ENCODE data around the gene PLCL1.

PLCL1 gene

DNA sequence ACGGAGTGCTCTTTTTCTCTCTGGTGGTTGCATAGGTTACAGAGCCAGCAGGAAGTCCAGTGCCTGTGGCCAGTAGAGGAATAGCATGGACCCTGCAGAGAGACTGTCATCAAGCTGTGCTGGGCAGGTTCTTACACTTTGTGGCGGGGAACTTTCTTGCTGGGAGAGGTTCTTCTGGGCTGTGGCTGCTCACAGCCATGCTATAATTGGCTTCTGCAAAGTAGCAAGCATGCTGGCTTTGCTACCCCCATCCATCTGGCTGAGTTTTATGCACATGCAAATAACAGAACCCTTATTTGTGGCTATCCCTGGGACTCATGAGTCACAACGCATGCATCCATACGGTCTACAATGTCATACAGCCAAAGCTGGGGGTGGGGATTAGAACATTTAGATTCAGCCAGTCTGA is 68.9 kb downstream of the PLCL1 start:
- no peak overlapping the region for H3K4me3 ChIP-seq (ENCODE audit: low read depth, low read length, poor library complexity, severe bottlenecking)
- no peaks in the 10 kb centered on the region for H3K27me3 ChIP-seq (ENCODE audit: insufficient read depth, low read length)
- no peaks in the 10 kb centered on the region for H3F3A ChIP-seq (ENCODE audit: insufficient read depth, low read length)
- no peak overlapping the region for H2AFZ ChIP-seq (ENCODE audit: low read length)
- no peaks in the 10 kb centered on the region for H4K20me1 ChIP-seq (ENCODE audit: insufficient read depth, low read length)
- no peaks in the 10 kb centered on the region for H3K9me2 ChIP-seq (ENCODE audit: low read depth, low read length)
- no peaks in the 10 kb centered on the region for H3K9me3 ChIP-seq (ENCODE audit: low read length)
- H3K4me2 ChIP-seq (ENCODE audit: low read length) = no peak overlapping the region
- TF ChIP-seq, protein P1, sequence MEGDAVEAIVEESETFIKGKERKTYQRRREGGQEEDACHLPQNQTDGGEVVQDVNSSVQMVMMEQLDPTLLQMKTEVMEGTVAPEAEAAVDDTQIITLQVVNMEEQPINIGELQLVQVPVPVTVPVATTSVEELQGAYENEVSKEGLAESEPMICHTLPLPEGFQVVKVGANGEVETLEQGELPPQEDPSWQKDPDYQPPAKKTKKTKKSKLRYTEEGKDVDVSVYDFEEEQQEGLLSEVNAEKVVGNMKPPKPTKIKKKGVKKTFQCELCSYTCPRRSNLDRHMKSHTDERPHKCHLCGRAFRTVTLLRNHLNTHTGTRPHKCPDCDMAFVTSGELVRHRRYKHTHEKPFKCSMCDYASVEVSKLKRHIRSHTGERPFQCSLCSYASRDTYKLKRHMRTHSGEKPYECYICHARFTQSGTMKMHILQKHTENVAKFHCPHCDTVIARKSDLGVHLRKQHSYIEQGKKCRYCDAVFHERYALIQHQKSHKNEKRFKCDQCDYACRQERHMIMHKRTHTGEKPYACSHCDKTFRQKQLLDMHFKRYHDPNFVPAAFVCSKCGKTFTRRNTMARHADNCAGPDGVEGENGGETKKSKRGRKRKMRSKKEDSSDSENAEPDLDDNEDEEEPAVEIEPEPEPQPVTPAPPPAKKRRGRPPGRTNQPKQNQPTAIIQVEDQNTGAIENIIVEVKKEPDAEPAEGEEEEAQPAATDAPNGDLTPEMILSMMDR (IDR thresholded peaks at IDR 0.05; ENCODE audit: low read length) = no peak
- TF ChIP-seq EZH2 (IDR thresholded peaks at IDR 0.05; ENCODE audit: borderline replicate concordance, low read length) = no peak
- H3K27ac ChIP-seq (ENCODE audit: low read depth, low read length, poor library complexity, severe bottlenecking) = no peak overlapping the region
- no peaks in the 10 kb centered on the region for H3K4me1 ChIP-seq (ENCODE audit: insufficient read depth, low read length, severe bottlenecking)
- no peak overlapping the region for H3K9ac ChIP-seq (ENCODE audit: low read length)
- no peaks in the 10 kb centered on the region for H3K79me2 ChIP-seq (ENCODE audit: insufficient read depth, low read length)
- no peaks in the 10 kb centered on the region for H3K36me3 ChIP-seq (ENCODE audit: insufficient read depth, low read length)

DNA sequence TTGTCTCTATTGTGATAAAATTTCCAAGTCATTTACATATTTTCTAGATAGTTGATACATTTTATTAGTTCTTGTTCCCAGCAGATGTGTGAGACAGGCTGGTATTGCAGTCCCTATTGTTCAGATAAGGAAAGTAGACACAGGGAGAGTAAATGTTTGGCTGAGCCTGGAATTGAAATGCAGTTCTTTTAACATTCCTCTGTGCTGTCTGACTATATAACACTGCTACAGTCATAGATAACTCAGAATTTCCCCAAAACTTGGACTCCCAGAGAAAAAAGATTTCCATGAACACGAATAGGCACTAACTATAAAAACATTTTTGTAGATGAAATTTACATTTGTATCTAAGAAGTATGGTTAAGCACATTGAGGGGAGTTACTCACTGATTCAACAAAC is 71.4 kb downstream of the PLCL1 start:
- no peaks in the 10 kb centered on the region for H3K36me3 ChIP-seq (ENCODE audit: insufficient read depth, low read length)
- no peak for TF ChIP-seq EZH2 (IDR thresholded peaks at IDR 0.05; ENCODE audit: borderline replicate concordance, low read length)
- TF ChIP-seq, protein P1 (IDR thresholded peaks at IDR 0.05; ENCODE audit: low read length) = no peak
- no peaks in the 10 kb centered on the region for H3K79me2 ChIP-seq (ENCODE audit: insufficient read depth, low read length)

DNA sequence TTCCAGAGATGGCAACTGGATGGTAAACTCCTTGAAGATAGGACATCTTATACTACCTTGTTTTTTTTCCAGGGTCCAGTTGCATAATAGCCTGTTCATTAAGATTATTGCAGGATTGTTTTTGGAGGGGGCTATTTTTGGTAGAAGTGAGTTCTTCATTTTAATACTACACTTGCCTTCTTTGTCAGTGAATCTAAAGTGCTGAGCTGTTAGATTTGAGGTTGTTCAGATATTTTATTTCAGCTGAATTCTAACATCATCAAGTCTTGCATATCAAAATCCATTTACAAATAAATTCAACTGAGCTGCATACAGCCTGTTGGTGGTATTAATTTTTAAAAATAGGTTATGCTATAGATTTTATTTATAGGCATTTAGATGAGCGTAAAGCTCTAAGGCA is 72.1 kb downstream of the PLCL1 start:
- Histone ChIP-seq H3K27me3 (ENCODE audit: insufficient read depth, low read length) (no peaks in the 10 kb centered on the region), H3K9me3 (ENCODE audit: low read length) (no peaks in the 10 kb centered on the region), H3K79me2 (ENCODE audit: insufficient read depth, low read length) (no peaks in the 10 kb centered on the region), H3K36me3 (ENCODE audit: insufficient read depth, low read length) (no peaks in the 10 kb centered on the region), H3K4me1 (ENCODE audit: insufficient read depth, low read length, severe bottlenecking) (no peaks in the 10 kb centered on the region), H2AFZ (ENCODE audit: low read length) (no peak overlapping the region), H3F3A (ENCODE audit: insufficient read depth, low read length) (no peaks in the 10 kb centered on the region), H4K20me1 (ENCODE audit: insufficient read depth, low read length) (no peaks in the 10 kb centered on the region), H3K9ac (ENCODE audit: low read length) (no peak overlapping the region), H3K4me2 (ENCODE audit: low read length) (no peak overlapping the region), H3K4me3 (ENCODE audit: low read depth, low read length, poor library complexity, severe bottlenecking) (no peak overlapping the region), H3K9me2 (ENCODE audit: low read depth, low read length) (no peaks in the 10 kb centered on the region), H3K27ac (ENCODE audit: low read depth, low read length, poor library complexity, severe bottlenecking) (no peak overlapping the region)
- TF ChIP-seq, protein P1 (IDR thresholded peaks at IDR 0.05; ENCODE audit: low read length) = no peak
- TF ChIP-seq EZH2 (IDR thresholded peaks at IDR 0.05; ENCODE audit: borderline replicate concordance, low read length) = no peak

More for the DNA sequence above, 71.4 kb downstream of the PLCL1 start:
- H3K9ac ChIP-seq (ENCODE audit: low read length) = no peak overlapping the region
- H3K4me3 ChIP-seq (ENCODE audit: low read depth, low read length, poor library complexity, severe bottlenecking) = no peak overlapping the region
- H3K9me3 ChIP-seq (ENCODE audit: low read length) = no peaks in the 10 kb centered on the region
- no peaks in the 10 kb centered on the region for H4K20me1 ChIP-seq (ENCODE audit: insufficient read depth, low read length)
- H3F3A ChIP-seq (ENCODE audit: insufficient read depth, low read length) = no peaks in the 10 kb centered on the region
- no peaks in the 10 kb centered on the region for H3K4me1 ChIP-seq (ENCODE audit: insufficient read depth, low read length, severe bottlenecking)
- no peak overlapping the region for H2AFZ ChIP-seq (ENCODE audit: low read length)
- no peak overlapping the region for H3K4me2 ChIP-seq (ENCODE audit: low read length)
- no peak overlapping the region for H3K27ac ChIP-seq (ENCODE audit: low read depth, low read length, poor library complexity, severe bottlenecking)
- H3K9me2 ChIP-seq (ENCODE audit: low read depth, low read length) = no peaks in the 10 kb centered on the region
- no peaks in the 10 kb centered on the region for H3K27me3 ChIP-seq (ENCODE audit: insufficient read depth, low read length)
